ENCODE measurements around the gene STXBP5.

Gene STXBP5

GRCh38 chr6:147437615-147438014 lies 233.4 kb downstream of the STXBP5 start:
- no peak for DNase-seq (ENCODE audit: low read depth)

DNA sequence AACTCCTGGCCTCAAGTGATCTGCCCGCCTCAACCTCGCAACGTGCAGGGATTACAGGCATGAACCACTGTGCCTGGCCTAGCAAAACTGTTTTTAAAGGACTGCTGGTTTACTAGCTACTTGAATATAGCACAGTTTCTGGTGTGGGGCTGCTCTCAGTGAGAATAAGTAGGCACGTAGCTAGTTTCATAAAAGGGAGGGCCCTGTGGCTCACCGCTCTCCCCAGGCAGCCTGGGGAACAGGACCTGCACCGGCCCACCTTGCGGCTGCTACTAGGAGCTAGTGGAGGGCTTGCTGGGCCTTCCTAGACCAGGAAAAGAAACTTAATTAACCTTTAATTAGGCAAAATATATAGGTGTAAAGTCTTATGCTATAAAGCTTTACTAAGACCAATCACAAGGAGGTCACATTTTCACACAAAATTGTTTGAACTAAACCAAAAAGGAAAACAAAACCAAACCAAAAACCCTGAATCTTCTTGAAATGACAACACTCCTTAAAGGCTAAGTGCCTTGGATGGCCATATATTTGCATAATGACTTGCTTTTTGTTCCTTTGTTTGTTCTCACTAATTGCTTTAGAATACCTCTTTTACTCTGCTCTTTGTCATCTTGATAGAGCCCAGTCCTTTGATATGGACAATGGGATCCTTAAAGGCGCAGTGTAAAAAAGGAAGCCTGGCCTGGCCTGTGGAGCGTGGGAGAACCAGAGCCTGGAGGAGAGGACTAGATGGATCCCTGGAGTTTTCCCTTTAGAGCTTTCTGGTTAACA lies 234.7 kb downstream of the STXBP5 start:
- DNase-seq (ENCODE audit: low read depth): no peak

Data from CMK (cell line).